ENCODE results near the gene RBFOX2. TPM values are rescaled to one million over a fixed set of nuclear protein-coding genes. Genes with fewer than 3 reads are reported as not detected.
"Not testable (repeated sequence)": the region's sequence is repeated elsewhere in the genome, so short reads cannot be mapped to it uniquely, and the experiment has no call there.

RBFOX2 gene
- total and polyA plus RNA-seq, 10 of the 15 experiments (the other 5 are each of a cell fraction or from before 2014, with no cell fraction given): 0.01 to 2.7 (median 0.17) TPM; not detected in 4

- no peak for TF ChIP-seq ZBED1 (IDR thresholded peaks at IDR 0.05; ENCODE audit: borderline replicate concordance)
- TF ChIP-seq CEBPB (IDR thresholded peaks at IDR 0.05; ENCODE audit: borderline replicate concordance in 1 of 2, low read depth in 2 of 2, low read length in 2 of 2): no peak
- no peak for TF ChIP-seq FOXK2 (IDR thresholded peaks at IDR 0.05)
- TF ChIP-seq ZNF384 (IDR thresholded peaks at IDR 0.05; ENCODE audit: borderline replicate concordance, low read depth, low read length): peak; percentile 58; the same call in 1 of the 2 replicates
- no peak for TF ChIP-seq BRCA1 (IDR thresholded peaks at IDR 0.05; ENCODE audit: low read depth, low read length)
These were observed 233.1 kb downstream of the RBFOX2 start (continued) for GRCh38 chr22:35795476-35795875.

- TF ChIP-seq JUNB (IDR thresholded peaks at IDR 0.05) (no peak), SREBF2 (IDR thresholded peaks at IDR 0.05; ENCODE audit: low read length) (no peak), CHD1 (IDR thresholded peaks at IDR 0.05; ENCODE audit: low read depth, low read length) (no peak), CBFB (IDR thresholded peaks at IDR 0.05; ENCODE audit: low read depth) (no peak), EED (IDR thresholded peaks at IDR 0.05; ENCODE audit: low read depth) (no peak), ZSCAN29 (IDR thresholded peaks at IDR 0.05) (no peak), TAF1 (IDR thresholded peaks at IDR 0.05; ENCODE audit: borderline replicate concordance, low read depth, low read length) (no peak), NR2F1 (conservative IDR thresholded peaks at IDR 0.05) (no peak), FOS (IDR thresholded peaks at IDR 0.05; ENCODE audit: borderline replicate concordance, extremely low read depth, insufficient read length) (no peak), E2F8 (IDR thresholded peaks at IDR 0.05; ENCODE audit: low read depth, partially characterized antibody) (no peak), CHD4 (IDR thresholded peaks at IDR 0.05) (no peak), MEF2B (IDR thresholded peaks at IDR 0.05; ENCODE audit: partially characterized antibody, poor library complexity, severe bottlenecking) (no peak)
- Histone ChIP-seq H3K27ac (ENCODE audit: control insufficient read depth, insufficient read depth) (no peak overlapping the region), H3K4me2 (ENCODE audit: control insufficient read depth, insufficient read depth) (no peak overlapping the region), H3K27me3 (replicated peaks in 1 of 2; ENCODE audit: control insufficient read depth in 2 of 2, insufficient read depth in 2 of 2, low read length in 1 of 2) (no peaks in the 10 kb centered on the region), H3K9me3 (replicated peaks; ENCODE audit: control insufficient read depth, insufficient read depth, low read length) (no peaks in the 10 kb centered on the region), H3K4me3 (no peak overlapping the region), H3K9ac (ENCODE audit: control insufficient read depth, insufficient read depth, low read length) (no peak overlapping the region), H2AFZ (ENCODE audit: control insufficient read depth, low read depth, low read length) (no peak overlapping the region), H3K4me1 (ENCODE audit: control insufficient read depth, insufficient read depth, low read length) (no peaks in the 10 kb centered on the region), H4K20me1 (ENCODE audit: control insufficient read depth, insufficient read depth) (no peaks in the 10 kb centered on the region), H3K36me3 (ENCODE audit: control insufficient read depth in 2 of 2, insufficient read depth in 2 of 2, low read length in 1 of 2) (no peaks in the 10 kb centered on the region), H3K79me2 (ENCODE audit: control insufficient read depth, insufficient read depth, low read length) (no peaks in the 10 kb centered on the region)
- SMC1A ChIA-PET (ENCODE audit: uncharacterized antibody, unreplicated experiment): no interaction called here
- DNase-seq (ENCODE audit: low read depth, low spot score) (no peak), ATAC-seq (no peak), FAIRE-seq (no peak)
- RAD21 ChIA-PET (ENCODE audit: unreplicated experiment): no interaction called here
- CTCF ChIA-PET: interaction anchor here (0.8 kb wide), 1 partner anchor 165 kb away, joined by 3 read pairs; no protein-coding TSS in a partner anchor
- 34% methylated on average over 4 of the region's 4 CpGs for WGBS (ENCODE audit: insufficient coverage, insufficient replicate concordance, low lambda C conversion rate, missing lambda C conversion rate)
- in situ Hi-C loops (cut with MboI) (no loop called here), intact Hi-C loops (cut with micrococcal nuclease; ENCODE audit: unreplicated experiment) (no loop called here)
- BruUV-seq (replicated peaks): no TSS peak
- POLR2A ChIA-PET: no interaction called here
These were observed 236.1 kb downstream of the RBFOX2 start for GRCh38 chr22:35792506-35792905.

- BruUV-seq (replicated peaks); DNase-seq (ENCODE audit: low read depth, low spot score); H3K79me2 ChIP-seq (ENCODE audit: control insufficient read depth, insufficient read depth, low read length); H3K36me3 ChIP-seq (ENCODE audit: control insufficient read depth in 2 of 2, insufficient read depth in 2 of 2, low read length in 1 of 2); H3K27me3 ChIP-seq (replicated peaks in 1 of 2; ENCODE audit: control insufficient read depth in 2 of 2, insufficient read depth in 2 of 2, low read length in 1 of 2); FAIRE-seq; ATAC-seq; H3K4me2 ChIP-seq (ENCODE audit: control insufficient read depth, insufficient read depth); SMC1A ChIA-PET (ENCODE audit: uncharacterized antibody, unreplicated experiment); intact Hi-C loops (cut with micrococcal nuclease; ENCODE audit: unreplicated experiment); H2AFZ ChIP-seq (ENCODE audit: control insufficient read depth, low read depth, low read length); POLR2A ChIA-PET; RAD21 ChIA-PET (ENCODE audit: unreplicated experiment); in situ Hi-C loops (cut with MboI); H4K20me1 ChIP-seq (ENCODE audit: control insufficient read depth, insufficient read depth); H3K27ac ChIP-seq (ENCODE audit: control insufficient read depth, insufficient read depth); H3K4me1 ChIP-seq (ENCODE audit: control insufficient read depth, insufficient read depth, low read length); H3K9ac ChIP-seq (ENCODE audit: control insufficient read depth, insufficient read depth, low read length); H3K4me3 ChIP-seq; H3K9me3 ChIP-seq (replicated peaks; ENCODE audit: control insufficient read depth, insufficient read depth, low read length): not testable (repeated sequence)
- WGBS (ENCODE audit: insufficient coverage, insufficient replicate concordance, low lambda C conversion rate, missing lambda C conversion rate): 4% methylated on average over 2 of the region's 2 CpGs
- CTCF ChIA-PET: interaction anchor here (1.0 kb wide), 1 partner anchor 9 kb away, joined by 4 read pairs; no protein-coding TSS in a partner anchor
These were observed 236.8 kb downstream of the RBFOX2 start for GRCh38 chr22:35791788-35792187.

Measured in GM12878 (cell line).